Thoracic aorta (tissue), 2 donors: ENCODE measurements around the gene ARID3B. TPM values are rescaled to one million over a fixed set of nuclear protein-coding genes. Genes with fewer than 3 reads are reported as not detected.

Source experiments
- ATAC-seq: fragments of 150-250 bp; one replicate; pipeline ENCODE4 v1.8.0; 2017; ENCODE audit warnings: low read depth; ENCODE audit not compliant: insufficient number of reproducible peaks, low FRiP score
- DNase-seq: peaks from one replicate; pipeline ENCODE4 v3.0.0-alpha.2; 2020; ENCODE audit warnings: low spot score
- H3K27ac ChIP-seq, 2 donors: fragments of 200-600 bp; sonication (generic); 1 replicate in 1 of 2; 2 replicates in 1 of 2; pipeline ENCODE4 v1.5.1; 2016; ENCODE audit warnings: mild to moderate bottlenecking in 2 of 2, moderate library complexity in 2 of 2
- H3K27me3 ChIP-seq: fragments of 200-600 bp; sonication (generic); replicated peaks from 2 replicates; pipeline ENCODE4 v1.6.0; 2016; ENCODE audit warnings: mild to moderate bottlenecking; ENCODE audit not compliant: insufficient read depth
- H3K36me3 ChIP-seq: fragments of 200-600 bp; sonication (generic); one replicate; pipeline ENCODE4 v1.5.1; 2016
- H3K4me1 ChIP-seq, 2 donors: fragments of 200-600 bp; sonication (generic); 1 replicate in 1 of 2; 2 replicates in 1 of 2; pipeline versions ENCODE4 v1.5.1 to v1.6.0; 2016; ENCODE audit warnings: low read depth in 2 of 2, mild to moderate bottlenecking in 1 of 2; ENCODE audit not compliant: control insufficient read depth in 1 of 2
- H3K4me3 ChIP-seq: fragments of 200-600 bp; sonication (generic); 2 replicates; pipeline ENCODE4 v1.5.1; 2016; ENCODE audit warnings: mild to moderate bottlenecking
- H3K9me3 ChIP-seq: fragments of 200-600 bp; sonication (generic); 2 replicates; pipeline ENCODE4 v1.5.1; 2016
- CTCF ChIP-seq: fragments of 200-600 bp; sonication (generic); IDR thresholded peaks from one replicate; pipeline ENCODE4 v1.5.1; 2019; ENCODE audit warnings: antibody characterized with exemption
- total RNA-seq, 2 donors: library from RNA; depleted of rRNA; stranded (reverse); fragments of >200 nt; gene quantifications; one replicate each; pipeline versions ENCODE4 v1.1.0 to v1.2.3, GENCODE V29; 2016

Gene ARID3B
- total RNA-seq, 2 donors from 2014 or later = 8.9 to 15.0 TPM

- no peak overlapping the region for H3K4me3 ChIP-seq
- no peaks in the 10 kb centered on the region for H3K9me3 ChIP-seq
- peaks cover 11% of the 10 kb centered on the region for H3K36me3 ChIP-seq
- H3K27ac ChIP-seq = no peak overlapping the region
- DNase-seq (no peak), ATAC-seq (no peak)
- peaks cover 10 to 11% of the 10 kb centered on the region in 2 donors for H3K4me1 ChIP-seq
- no peak for TF ChIP-seq CTCF
- H3K27me3 ChIP-seq = no peaks in the 10 kb centered on the region
Observed at GRCh38 chr15:74585191-74585590, 44.2 kb downstream of the ARID3B start.

DNA sequence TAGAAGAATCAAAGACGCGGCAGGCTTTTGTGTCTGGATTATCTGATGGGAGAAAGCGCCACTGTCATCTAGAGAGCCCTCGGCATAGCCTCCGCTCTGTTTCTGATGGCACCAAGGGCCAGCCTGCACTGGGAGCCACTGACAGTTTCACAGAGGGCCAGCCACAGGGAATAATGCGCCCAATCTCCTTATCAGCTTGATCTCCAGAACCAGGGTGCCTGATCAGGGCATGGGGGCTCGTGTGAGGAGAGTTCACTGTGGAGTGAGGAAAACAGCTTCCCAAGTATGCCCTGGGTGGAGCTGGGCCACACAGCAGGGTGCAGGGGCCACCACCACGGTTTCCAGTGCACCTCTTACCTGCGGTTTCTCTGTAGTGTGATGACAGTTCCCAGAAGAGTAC, 44.8 kb downstream of the ARID3B start:
- Histone ChIP-seq H3K27ac (no peak overlapping the region), H3K36me3 (peaks cover 15% of the 10 kb centered on the region), H3K4me3 (no peak overlapping the region), H3K27me3 (no peaks in the 10 kb centered on the region), H3K9me3 (no peaks in the 10 kb centered on the region), H3K4me1 (peaks cover 10 to 11% of the 10 kb centered on the region in 2 donors)
- no peak for TF ChIP-seq CTCF
- ATAC-seq = no peak
- DNase-seq = no peak

DNA sequence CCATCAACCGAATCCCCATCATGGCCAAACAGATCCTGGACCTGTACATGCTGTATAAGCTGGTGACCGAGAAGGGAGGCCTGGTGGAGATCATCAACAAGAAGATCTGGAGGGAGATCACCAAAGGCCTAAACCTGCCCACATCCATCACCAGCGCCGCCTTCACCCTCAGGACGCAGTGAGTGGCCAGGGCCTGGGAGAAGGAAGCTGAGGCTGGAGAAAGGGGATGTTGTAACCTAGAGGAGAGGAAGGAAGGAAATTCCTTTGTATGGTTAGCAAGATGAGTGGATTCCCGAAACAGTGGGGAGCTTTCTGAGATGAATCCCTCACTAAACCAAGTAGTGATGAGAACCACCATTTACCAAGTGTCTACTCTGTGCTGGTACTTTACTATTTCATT, 48.8 kb downstream of the ARID3B start:
- DNase-seq = no peak
- ATAC-seq = no peak

DNA sequence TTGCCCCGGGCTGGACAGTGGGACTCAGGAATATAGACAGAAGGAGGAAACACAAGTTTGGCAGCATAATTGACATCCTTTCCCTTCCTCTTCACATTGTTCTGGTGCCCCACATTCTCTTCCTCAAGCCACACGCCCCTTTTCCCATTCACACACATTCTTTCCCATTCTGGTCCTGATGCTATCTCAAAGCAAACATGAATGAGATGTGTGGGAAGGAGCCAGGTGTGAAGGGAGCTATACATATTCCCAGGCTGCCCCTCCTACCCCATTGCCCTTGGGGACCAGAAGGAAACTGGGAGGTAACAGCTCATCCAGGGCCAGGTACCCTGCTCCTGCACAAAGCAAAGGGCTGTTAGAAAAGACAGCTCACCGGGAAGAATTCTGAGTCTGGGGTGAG, 51.2 kb downstream of the ARID3B start:
- no peaks in the 10 kb centered on the region for H3K27me3 ChIP-seq
- peaks cover 10 to 11% of the 10 kb centered on the region in 2 donors for H3K4me1 ChIP-seq
- no peak overlapping the region for H3K4me3 ChIP-seq
- no peak overlapping the region for H3K27ac ChIP-seq
- peaks cover 36% of the 10 kb centered on the region for H3K36me3 ChIP-seq
- no peak for DNase-seq
- no peaks in the 10 kb centered on the region for H3K9me3 ChIP-seq
- no peak for ATAC-seq
- TF ChIP-seq CTCF = no peak

More for the DNA sequence above, 48.8 kb downstream of the ARID3B start:
- no peak overlapping the region for H3K27ac ChIP-seq
- no peak for TF ChIP-seq CTCF
- H3K4me1 ChIP-seq = peaks cover 10 to 11% of the 10 kb centered on the region in 2 donors
- no peaks in the 10 kb centered on the region for H3K27me3 ChIP-seq
- no peaks in the 10 kb centered on the region for H3K9me3 ChIP-seq
- H3K4me3 ChIP-seq = no peak overlapping the region
- peaks cover 37% of the 10 kb centered on the region for H3K36me3 ChIP-seq

GRCh38 chr15:74593122-74593521, 52.1 kb downstream of the ARID3B start:
- DNase-seq = no peak
- TF ChIP-seq CTCF = no peak
- Histone ChIP-seq H3K9me3 (no peaks in the 10 kb centered on the region), H3K4me1 (peaks cover 9 to 15% of the 10 kb centered on the region in 2 donors), H3K36me3 (peaks cover 36% of the 10 kb centered on the region), H3K27ac (no peak overlapping the region), H3K27me3 (no peaks in the 10 kb centered on the region), H3K4me3 (no peak overlapping the region)
- ATAC-seq = no peak
